ENCODE measurements around the gene DPP7. TPM values are rescaled to one million over a fixed set of nuclear protein-coding genes. Genes with fewer than 3 reads are reported as not detected.

Gene DPP7
- polyA plus RNA-seq, 3 donors from 2014 or later, result 136 to 176 (median 168) TPM

DNA sequence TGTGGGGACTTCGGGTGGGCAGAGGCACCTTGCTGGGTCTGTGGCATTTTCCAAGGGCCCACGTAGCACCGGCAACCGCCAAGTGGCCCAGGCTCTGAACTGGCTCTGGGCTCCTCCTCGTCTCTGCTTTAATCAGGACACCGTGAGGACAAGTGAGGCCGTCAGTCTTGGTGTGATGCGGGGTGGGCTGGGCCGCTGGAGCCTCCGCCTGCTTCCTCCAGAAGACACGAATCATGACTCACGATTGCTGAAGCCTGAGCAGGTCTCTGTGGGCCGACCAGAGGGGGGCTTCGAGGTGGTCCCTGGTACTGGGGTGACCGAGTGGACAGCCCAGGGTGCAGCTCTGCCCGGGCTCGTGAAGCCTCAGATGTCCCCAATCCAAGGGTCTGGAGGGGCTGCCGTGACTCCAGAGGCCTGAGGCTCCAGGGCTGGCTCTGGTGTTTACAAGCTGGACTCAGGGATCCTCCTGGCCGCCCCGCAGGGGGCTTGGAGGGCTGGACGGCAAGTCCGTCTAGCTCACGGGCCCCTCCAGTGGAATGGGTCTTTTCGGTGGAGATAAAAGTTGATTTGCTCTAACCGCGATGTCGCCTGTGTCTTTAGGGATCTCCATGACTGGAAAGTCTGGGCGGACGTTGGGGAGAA lies 5.8 kb downstream of the DPP7 start:
- peaks cover 0 to 3% (median 2%) of the 10 kb centered on the region in 3 donors for H3K27me3 Mint-ChIP-seq (ENCODE audit: low read depth in 3 of 3)
- peaks cover 0 to 4% of the 10 kb centered on the region in 2 donors for H3K4me1 Mint-ChIP-seq
- no peak overlapping the region for H3K4me3 Mint-ChIP-seq
- DNase-seq, result no peak
- H3K27ac Mint-ChIP-seq, result no peak overlapping the region
- H3K36me3 Mint-ChIP-seq, result peaks cover 0 to 9% (median 0%) of the 10 kb centered on the region in 3 donors
- H3K9me3 Mint-ChIP-seq, result peaks cover 0 to 2% (median 0%) of the 10 kb centered on the region in 6 donors

DNA sequence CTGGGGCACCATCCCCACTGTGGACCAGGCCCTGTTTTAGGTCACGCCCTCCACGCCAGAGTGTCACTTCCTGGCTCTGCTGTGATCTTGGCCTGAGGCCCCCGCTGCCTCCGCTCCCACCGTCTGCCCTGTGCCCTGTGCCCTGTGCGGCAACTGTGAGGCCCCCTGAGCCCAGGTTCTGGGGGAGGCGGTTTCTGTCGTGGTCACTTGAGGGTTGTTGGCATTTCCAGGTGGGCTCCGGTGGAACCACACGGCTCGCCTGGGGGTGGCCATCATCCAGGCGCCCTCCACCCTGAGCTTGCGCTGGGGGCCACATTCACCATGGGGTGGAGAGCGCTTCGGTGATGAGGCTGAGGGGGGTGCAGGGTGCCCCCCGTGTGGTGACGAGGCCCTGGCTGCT lies 6.6 kb downstream of the DPP7 start:
- Mint-ChIP-seq H3K9me3 (peaks cover 0 to 2% (median 0%) of the 10 kb centered on the region in 6 donors), H3K27ac (no peak overlapping the region), H3K4me3 (no peak overlapping the region), H3K36me3 (peaks cover 0 to 9% (median 0%) of the 10 kb centered on the region in 3 donors), H3K4me1 (peaks cover 0 to 3% of the 10 kb centered on the region in 2 donors), H3K27me3 (ENCODE audit: low read depth in 3 of 3) (peaks cover 0 to 2% (median 2%) of the 10 kb centered on the region in 3 donors)
- DNase-seq, result no peak

DNA sequence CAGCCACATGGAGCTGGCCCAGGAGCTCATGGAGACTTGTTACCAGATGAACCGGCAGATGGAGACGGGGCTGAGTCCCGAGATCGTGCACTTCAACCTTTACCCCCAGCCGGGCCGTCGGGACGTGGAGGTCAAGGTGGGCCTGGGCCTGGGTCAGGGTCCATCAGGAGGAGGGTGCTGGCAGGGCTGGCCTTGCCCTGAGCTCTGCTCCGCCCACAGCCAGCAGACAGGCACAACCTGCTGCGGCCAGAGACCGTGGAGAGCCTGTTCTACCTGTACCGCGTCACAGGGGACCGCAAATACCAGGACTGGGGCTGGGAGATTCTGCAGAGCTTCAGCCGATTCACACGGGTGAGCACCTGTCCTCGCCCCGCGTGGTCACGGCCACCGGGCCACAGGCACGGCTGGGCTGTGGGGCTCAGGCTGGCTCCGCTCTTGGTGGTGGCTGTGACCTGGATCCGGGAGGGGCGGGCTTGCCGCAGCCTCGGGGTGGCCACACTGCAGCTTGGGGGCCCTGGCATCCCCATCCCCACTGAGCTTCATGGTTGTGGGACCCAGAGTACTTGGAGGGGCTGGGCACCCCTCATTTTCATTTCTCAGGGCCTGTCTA lies 7.1 kb downstream of the DPP7 start:
- no peak for DNase-seq
- Mint-ChIP-seq H3K27me3 (ENCODE audit: low read depth in 3 of 3) (peaks cover 0 to 2% (median 0%) of the 10 kb centered on the region in 3 donors), H3K4me1 (peaks cover 0 to 1% of the 10 kb centered on the region in 2 donors), H3K9me3 (peaks cover 0 to 2% (median 0%) of the 10 kb centered on the region in 6 donors), H3K4me3 (no peak overlapping the region), H3K27ac (no peak overlapping the region), H3K36me3 (peaks cover 0 to 9% (median 0%) of the 10 kb centered on the region in 3 donors)

DNA sequence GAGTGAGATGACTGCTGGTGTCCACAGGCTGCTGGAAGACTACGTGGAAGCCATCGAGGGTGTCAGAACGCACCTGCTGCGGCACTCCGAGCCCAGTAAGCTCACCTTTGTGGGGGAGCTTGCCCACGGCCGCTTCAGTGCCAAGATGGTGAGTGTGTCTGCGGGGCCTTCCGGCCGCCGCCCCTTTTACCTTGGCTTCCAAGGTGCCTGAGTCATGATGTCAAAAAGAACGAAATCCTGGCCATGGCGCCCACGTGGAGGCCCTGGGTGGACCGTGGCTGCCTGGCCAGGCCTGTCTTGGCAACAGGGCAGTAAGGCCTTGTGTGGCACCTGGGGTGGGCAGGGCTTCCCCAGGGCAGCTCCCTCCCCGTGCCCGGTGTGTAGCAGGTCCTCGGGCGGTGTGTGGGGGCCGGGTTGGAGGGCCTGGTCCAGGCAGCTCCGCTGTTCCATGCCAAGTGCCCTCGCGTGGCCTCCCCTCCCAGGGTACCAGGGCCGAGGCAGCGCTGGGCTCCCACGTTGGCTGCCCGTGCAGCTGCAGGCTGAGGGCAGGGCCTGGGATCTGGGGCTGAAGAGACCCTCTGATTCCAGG lies 7.8 kb downstream of the DPP7 start:
- H3K36me3 Mint-ChIP-seq, result peaks cover 0 to 9% (median 0%) of the 10 kb centered on the region in 3 donors
- no peak for DNase-seq
- no peak overlapping the region for H3K4me3 Mint-ChIP-seq

DNA sequence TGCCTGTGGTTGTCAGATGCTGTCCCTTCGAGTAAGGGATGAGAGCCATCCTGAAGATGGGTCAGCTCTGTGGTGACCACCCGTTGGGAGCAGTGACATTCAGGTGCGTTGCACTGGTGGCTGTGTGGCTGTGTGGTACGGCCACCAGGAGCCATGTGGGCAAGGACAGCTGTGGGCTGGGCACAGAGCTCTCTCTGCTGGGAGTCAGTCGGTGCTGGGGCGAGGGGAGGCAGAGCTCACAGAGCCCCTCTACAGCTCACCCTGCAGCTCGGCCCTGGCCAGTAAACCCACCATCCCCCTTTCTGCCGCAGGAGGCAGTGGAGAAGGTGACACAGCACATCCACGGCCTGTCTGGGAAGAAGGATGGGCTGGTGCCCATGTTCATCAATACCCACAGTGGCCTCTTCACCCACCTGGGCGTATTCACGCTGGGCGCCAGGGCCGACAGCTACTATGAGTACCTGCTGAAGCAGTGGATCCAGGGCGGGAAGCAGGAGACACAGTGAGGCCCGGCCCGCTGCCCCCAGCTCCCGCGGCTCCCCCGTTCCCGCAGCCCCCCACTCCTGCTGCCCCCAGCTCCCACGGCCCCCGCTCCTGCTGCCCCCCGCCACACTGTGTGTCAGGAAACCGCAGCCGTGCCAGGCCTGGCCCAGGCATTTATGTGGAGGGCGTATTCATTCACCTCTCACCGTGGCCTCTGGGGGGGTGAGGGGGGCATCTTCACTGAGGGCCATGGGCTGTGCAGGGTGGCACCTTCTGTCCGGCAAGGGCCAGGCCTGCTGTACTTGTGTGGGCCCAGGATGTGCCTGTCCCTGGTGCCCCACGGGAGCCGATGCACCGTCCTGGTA lies 8.5 kb downstream of the DPP7 start:
- Mint-ChIP-seq H3K27ac (no peak overlapping the region), H3K4me1 (peaks cover 0 to 1% of the 10 kb centered on the region in 2 donors), H3K27me3 (ENCODE audit: low read depth in 3 of 3) (peaks cover 0 to 2% (median 0%) of the 10 kb centered on the region in 3 donors), H3K4me3 (no peak overlapping the region), H3K9me3 (peaks cover 0 to 2% (median 0%) of the 10 kb centered on the region in 6 donors), H3K36me3 (peaks cover 0 to 9% (median 0%) of the 10 kb centered on the region in 3 donors)
- no peak for DNase-seq

More for the DNA sequence above, 7.8 kb downstream of the DPP7 start:
- Mint-ChIP-seq H3K27ac (no peak overlapping the region), H3K4me1 (peaks cover 0 to 1% of the 10 kb centered on the region in 2 donors), H3K9me3 (peaks cover 0 to 2% (median 0%) of the 10 kb centered on the region in 6 donors), H3K27me3 (ENCODE audit: low read depth in 3 of 3) (peaks cover 0 to 2% (median 0%) of the 10 kb centered on the region in 3 donors)

DNA sequence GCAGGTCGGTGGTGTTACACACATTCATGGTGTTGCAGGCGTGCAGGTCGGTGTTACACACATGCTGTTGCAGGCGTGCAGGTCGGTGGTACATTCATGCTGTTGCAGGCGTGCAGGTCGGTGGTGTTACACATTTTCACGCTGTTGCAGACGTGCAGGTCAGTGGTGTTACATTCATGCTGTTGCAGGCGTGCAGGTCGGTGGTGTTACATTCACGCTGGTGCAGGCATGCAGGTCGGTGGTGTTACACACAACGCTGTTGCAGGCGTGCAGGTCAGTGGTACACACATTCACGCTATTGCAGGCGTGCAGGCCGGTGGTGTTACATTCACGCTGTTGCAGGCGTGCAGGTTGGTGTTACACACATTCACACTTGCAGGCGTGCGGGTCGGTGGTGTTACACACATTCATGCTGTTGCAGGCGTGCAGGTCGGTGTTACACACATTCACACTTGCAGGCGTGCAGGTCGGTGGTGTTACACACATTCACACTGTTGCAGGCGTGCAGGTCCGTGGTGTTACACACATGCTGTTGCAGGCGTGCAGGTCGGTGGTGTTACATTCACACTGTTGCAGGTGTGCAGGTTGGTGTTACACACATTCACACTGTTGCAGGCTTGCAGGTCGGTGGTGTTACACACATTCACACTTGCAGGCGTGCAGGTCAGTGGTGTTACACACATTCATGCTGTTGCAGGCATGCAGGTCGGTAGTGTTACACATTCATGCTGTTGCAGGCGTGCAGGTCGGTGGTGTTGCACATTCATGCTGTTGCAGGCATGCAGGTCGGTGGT lies 11.1 kb downstream of the DPP7 start:
- Mint-ChIP-seq H3K27me3 (ENCODE audit: low read depth in 3 of 3) (peaks cover 0 to 2% (median 0%) of the 10 kb centered on the region in 3 donors), H3K9me3 (peaks cover 0 to 2% (median 0%) of the 10 kb centered on the region in 6 donors), H3K4me3 (no peak overlapping the region), H3K4me1 (peaks cover 0 to 2% of the 10 kb centered on the region in 2 donors), H3K36me3 (peaks cover 0 to 15% (median 5%) of the 10 kb centered on the region in 3 donors), H3K27ac (no peak overlapping the region)
- DNase-seq, result no peak

DNA sequence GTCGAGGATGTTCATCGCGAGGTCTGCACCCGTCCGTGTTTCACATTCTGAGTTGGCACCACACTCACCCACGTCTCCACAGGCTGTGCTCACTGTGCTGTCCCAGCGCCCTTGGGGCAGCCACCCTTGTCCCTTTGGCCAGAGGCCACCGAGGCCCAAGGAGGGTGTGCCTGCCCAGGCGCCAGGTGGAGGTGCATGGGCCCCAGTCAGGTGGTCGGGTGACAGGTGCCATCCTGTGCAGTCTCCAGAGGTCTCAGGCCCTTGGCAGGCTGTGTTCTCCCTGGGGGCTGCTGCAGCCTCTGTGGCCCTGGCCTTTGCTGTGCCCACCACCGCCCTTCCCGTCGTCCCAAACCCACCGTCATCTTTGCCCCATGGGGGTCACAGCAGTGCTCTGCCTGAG lies 15.3 kb downstream of the DPP7 start:
- no peak overlapping the region for H3K4me3 Mint-ChIP-seq
- no peaks in the 10 kb centered on the region for H3K27me3 Mint-ChIP-seq (ENCODE audit: low read depth in 3 of 3)
- peaks cover 0 to 2% (median 0%) of the 10 kb centered on the region in 6 donors for H3K9me3 Mint-ChIP-seq

DNA sequence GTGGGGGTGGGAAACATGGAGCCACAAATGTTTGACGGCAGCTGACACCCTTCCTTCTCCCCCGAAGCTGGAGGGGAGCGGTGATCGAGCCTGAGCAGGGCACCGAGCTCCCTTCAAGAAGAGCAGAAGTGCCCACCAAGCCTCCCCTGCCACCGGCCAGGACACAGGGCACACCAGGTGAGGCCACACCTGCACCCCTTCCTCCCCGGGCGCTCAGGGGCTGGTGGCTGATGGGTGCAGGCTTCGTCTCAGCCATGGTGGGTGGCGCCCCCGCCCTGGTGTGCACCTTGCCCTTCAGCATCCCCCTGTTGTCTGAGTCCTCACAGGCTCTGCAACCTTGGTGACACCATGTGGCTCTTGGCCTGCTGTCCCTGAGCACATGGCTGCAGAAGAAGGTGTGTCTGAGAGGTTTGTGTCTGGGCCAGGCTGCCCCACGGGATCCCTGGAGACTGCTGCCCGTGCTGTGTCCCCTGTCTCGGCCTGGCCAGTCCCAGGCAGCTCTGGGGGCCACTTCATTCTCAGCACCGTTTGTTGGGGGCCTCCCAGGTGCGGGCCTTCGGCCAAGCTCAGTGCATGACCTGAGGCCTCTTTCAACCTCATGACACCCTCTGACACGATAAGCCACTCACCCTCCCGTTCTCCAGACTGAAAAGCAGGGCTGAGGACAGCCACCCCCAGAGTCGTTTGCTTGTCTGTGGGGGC lies 16.6 kb downstream of the DPP7 start:
- Mint-ChIP-seq H3K36me3 (peaks cover 6 to 15% (median 6%) of the 10 kb centered on the region in 3 donors), H3K4me3 (peak overlapping the region in 1 of 5 donors; percentile 27), H3K4me1 (peaks cover 18% of the 10 kb centered on the region in 2 donors), H3K27me3 (ENCODE audit: low read depth in 3 of 3) (no peaks in the 10 kb centered on the region), H3K27ac (peak overlapping the region in 4 of 6 donors; percentile 35 to 97 (median 58)), H3K9me3 (no peaks in the 10 kb centered on the region)
- DNase-seq, result no peak

More for the DNA sequence above, 15.3 kb downstream of the DPP7 start:
- Mint-ChIP-seq H3K36me3 (peaks cover 6 to 12% (median 6%) of the 10 kb centered on the region in 3 donors), H3K27ac (no peak overlapping the region), H3K4me1 (peaks cover 16 to 18% of the 10 kb centered on the region in 2 donors)
- DNase-seq, result no peak

DNA sequence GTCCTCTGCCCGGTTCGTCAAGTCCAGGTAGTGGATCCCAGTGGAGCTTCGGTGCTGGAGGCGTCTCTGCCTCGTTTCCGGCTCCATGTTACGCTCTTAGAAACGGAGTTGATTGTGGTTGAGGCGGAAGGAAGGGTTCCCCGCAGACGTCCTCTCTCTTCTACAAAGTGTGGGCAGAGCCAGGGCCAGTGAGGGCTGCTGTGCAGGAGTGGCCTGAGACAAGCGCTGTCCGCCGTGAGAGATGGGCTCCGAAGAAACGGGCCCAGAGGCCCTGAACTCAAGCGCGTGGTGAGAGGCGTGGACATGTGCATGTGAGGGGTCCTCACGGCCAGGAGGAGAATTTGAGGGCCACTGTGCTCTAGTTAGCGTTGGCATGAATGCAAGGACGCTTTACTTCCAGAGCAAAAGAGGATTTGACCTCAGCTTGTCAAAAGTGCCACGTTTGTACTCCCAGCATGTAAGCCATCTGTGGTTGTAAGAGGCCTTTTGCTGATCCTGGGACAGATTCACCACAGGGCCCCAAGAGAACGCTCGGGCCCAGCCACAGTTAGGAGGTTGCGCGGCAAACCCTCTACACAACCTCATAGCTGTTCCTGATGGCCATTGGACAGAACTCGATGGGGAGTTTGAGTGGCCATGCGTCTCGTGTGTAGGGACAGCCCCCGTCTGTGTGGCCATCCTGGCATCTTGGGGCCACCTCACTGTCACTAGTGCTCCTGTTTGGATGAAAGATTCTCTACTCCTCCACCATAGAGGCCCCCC lies 17.6 kb downstream of the DPP7 start:
- DNase-seq, result no peak
- Mint-ChIP-seq H3K4me3 (peak overlapping the region in 1 of 5 donors; percentile 81), H3K27me3 (ENCODE audit: low read depth in 3 of 3) (no peaks in the 10 kb centered on the region), H3K4me1 (peaks cover 18% of the 10 kb centered on the region in 2 donors), H3K9me3 (no peaks in the 10 kb centered on the region), H3K27ac (peak overlapping the region; percentile 90 to 98 (median 98)), H3K36me3 (peaks cover 6 to 18% (median 8%) of the 10 kb centered on the region in 3 donors)

DNA sequence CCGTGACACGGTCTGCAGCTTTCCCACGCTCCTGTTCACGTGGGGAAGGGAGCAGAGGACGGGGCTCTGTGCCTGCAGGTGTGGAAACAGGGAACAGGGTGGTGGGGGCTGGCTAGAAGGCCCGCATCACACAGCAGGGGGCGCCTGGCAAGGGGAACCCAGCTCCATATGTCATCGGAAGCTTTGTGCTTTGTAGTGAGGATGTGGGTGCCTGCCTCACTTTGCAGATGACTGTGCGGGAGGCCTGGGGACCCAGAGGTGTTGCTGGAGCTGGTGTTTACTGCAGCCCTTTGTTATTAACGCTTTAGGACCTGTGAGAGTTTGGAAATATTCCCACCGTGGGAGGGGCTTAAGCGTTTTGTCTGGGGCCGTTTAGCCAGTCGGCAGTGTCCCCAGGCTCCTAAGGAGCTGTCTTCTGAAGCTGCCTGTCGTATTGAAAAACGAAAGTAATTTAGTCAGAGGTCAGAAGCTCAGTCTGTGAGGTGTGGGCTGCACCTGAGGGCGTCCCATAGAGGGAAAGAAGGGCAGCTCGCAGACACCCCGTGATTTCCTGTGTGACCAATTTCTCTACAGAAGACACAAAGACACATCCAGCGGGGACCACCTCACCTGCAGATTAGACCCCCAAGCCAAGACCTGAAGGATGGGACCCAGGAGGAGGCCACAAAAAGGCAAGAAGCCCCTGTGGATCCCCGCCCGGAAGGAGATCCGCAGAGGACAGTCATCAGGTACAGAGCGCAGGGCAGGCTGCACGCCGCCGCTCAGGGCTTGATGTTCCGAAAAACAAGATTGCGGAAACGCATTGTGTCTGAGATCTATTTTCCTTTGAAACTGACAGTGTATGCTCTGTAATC lies 18.6 kb downstream of the DPP7 start:
- Mint-ChIP-seq H3K4me3 (peak overlapping the region; percentile 77 to 87 (median 81)), H3K9me3 (no peaks in the 10 kb centered on the region), H3K36me3 (peaks cover 6 to 18% (median 11%) of the 10 kb centered on the region in 3 donors)

More for the DNA sequence above, 18.6 kb downstream of the DPP7 start:
- peak overlapping the region; percentile 90 to 98 (median 98) for H3K27ac Mint-ChIP-seq
- DNase-seq, result peak; percentile 80 to 85 (median 83)
- peaks cover 18% of the 10 kb centered on the region in 2 donors for H3K4me1 Mint-ChIP-seq
- no peaks in the 10 kb centered on the region for H3K27me3 Mint-ChIP-seq (ENCODE audit: low read depth in 3 of 3)

All from immature natural killer cell (primary cell).